ENCODE results near the gene TSHZ2. TPM values are rescaled to one million over a fixed set of nuclear protein-coding genes. Genes with fewer than 3 reads are reported as not detected.

The TSHZ2 gene
- total RNA-seq, 1 experiment from 2014 or later: 0.07 TPM

- Histone ChIP-seq H4K5ac (ENCODE audit: insufficient read length, low read depth, low read length) (no peak overlapping the region), H2BK20ac (ENCODE audit: low read depth, low read length, poor library complexity, severe bottlenecking) (no peak overlapping the region), H4K91ac (ENCODE audit: insufficient read length, low read depth, low read length) (no peak overlapping the region), H4K8ac (replicated peaks; ENCODE audit: insufficient read length, low read depth, low read length) (no peak overlapping the region), H3K79me1 (ENCODE audit: insufficient read depth, low read depth, low read length, poor library complexity, severe bottlenecking) (no peaks in the 10 kb centered on the region), H3K27ac (ENCODE audit: insufficient read length, low read depth, low read length) (no peak overlapping the region), H3K9ac (ENCODE audit: extremely low read depth, insufficient read length, low read length) (no peak overlapping the region), H2BK5ac (ENCODE audit: insufficient read length, low read length) (no peak overlapping the region), H3K23ac (ENCODE audit: insufficient read length, low read depth, low read length) (no peak overlapping the region), H3K4ac (ENCODE audit: low read depth, low read length) (no peak overlapping the region), H2BK12ac (ENCODE audit: insufficient read length, low read depth, low read length) (no peak overlapping the region), H3K14ac (ENCODE audit: insufficient read depth, low read length) (no peak overlapping the region), H3K9me3 (ENCODE audit: control insufficient read depth, low read depth, low read length) (no peaks in the 10 kb centered on the region), H2BK15ac (ENCODE audit: low read depth, low read length) (no peak overlapping the region), H3K56ac (ENCODE audit: insufficient read length, low read depth, low read length) (no peak overlapping the region), H2BK120ac (ENCODE audit: low read depth, low read length, poor library complexity, severe bottlenecking) (no peak overlapping the region), H4K20me1 (ENCODE audit: control insufficient read depth, insufficient read depth, insufficient read length) (no peaks in the 10 kb centered on the region), H3K23me2 (ENCODE audit: insufficient read length, low read depth, low read length, poor library complexity, severe bottlenecking) (no peaks in the 10 kb centered on the region), H3K4me1 (ENCODE audit: insufficient read depth, low read length) (no peaks in the 10 kb centered on the region), H2AK5ac (ENCODE audit: insufficient read length, low read length) (no peak overlapping the region), H3K4me2 (ENCODE audit: insufficient read depth, insufficient read length, low read length) (no peak overlapping the region), H3K79me2 (ENCODE audit: insufficient read depth, low read length) (no peaks in the 10 kb centered on the region), H3K18ac (ENCODE audit: insufficient read length, low read depth, low read length) (no peak overlapping the region), H2AFZ (ENCODE audit: low read length) (no peak overlapping the region), H3K27me3 (ENCODE audit: insufficient read depth, low read length) (no peaks in the 10 kb centered on the region), H3T11ph (ENCODE audit: low read length) (no peak overlapping the region)
- Mint-ChIP-seq H3K4me1 (no peaks in the 10 kb centered on the region), H3K36me3 (ENCODE audit: insufficient read depth in 1 of 3, low read depth in 3 of 3) (no peaks in the 10 kb centered on the region; a peak in 1 of 7 replicates), H3K27ac (no peak overlapping the region), H3K27me3 (ENCODE audit: low read depth) (peaks cover 7% of the 10 kb centered on the region), H3K4me3 (no peak overlapping the region), H3K9me3 (no peaks in the 10 kb centered on the region)
- no peak for DNase-seq
- TF ChIP-seq CTCF (conservative IDR thresholded peaks at IDR 0.05): no peak
- no CpG with 5 or more reads among the region's 1 CpG for WGBS (ENCODE audit: extremely low coverage, insufficient read length, low lambda C conversion rate)
Measured at GRCh38 chr20:52953020-52953419, 19.1 kb upstream of the TSHZ2 start.

Measured in H9 (cell line).